ENCODE measurements around the gene TAF4B. TPM values are rescaled to one million over a fixed set of nuclear protein-coding genes. Genes with fewer than 3 reads are reported as not detected.

The TAF4B gene
- total RNA-seq, 1 experiment from 2014 or later: 8.3 TPM

- H3K4me1 ChIP-seq (ENCODE audit: insufficient read depth, low read length): no peaks in the 10 kb centered on the region
- BruUV-seq (replicated peaks): no TSS peak
- no peak overlapping the region for H3K4me3 ChIP-seq (ENCODE audit: low read length)
- H3K9ac ChIP-seq (ENCODE audit: low read length): no peak overlapping the region
- ATAC-seq (no peak), DNase-seq (no peak)
- no peaks in the 10 kb centered on the region for H3K9me3 ChIP-seq (ENCODE audit: low read length)
- no peak for TF ChIP-seq CTCF (conservative IDR thresholded peaks at IDR 0.05; ENCODE audit: low read depth, low read length)
- no peak for TF ChIP-seq EZH2 (IDR thresholded peaks at IDR 0.05; ENCODE audit: low read length, unreplicated experiment)
- no peak for TF ChIP-seq EZH2phosphoT487 (IDR thresholded peaks at IDR 0.05; ENCODE audit: borderline replicate concordance, low read length)
- intact Hi-C loops (cut with micrococcal nuclease): no loop called here
- no peak overlapping the region for H3K27ac ChIP-seq (ENCODE audit: low read length)
- H2AFZ ChIP-seq (ENCODE audit: low read length): no peak overlapping the region
- H3K27me3 ChIP-seq (ENCODE audit: low read length): no peaks in the 10 kb centered on the region
- CTCF ChIA-PET: no interaction called here
- no peak overlapping the region for H3K4me2 ChIP-seq (ENCODE audit: low read length)
- no peaks in the 10 kb centered on the region for H3K9me2 ChIP-seq (replicated peaks; ENCODE audit: low read length)
- H4K20me1 ChIP-seq (ENCODE audit: low read length): no peaks in the 10 kb centered on the region
- no peaks in the 10 kb centered on the region for H3F3A ChIP-seq (ENCODE audit: low read length, unreplicated experiment)
- H3K36me3 ChIP-seq (ENCODE audit: low read depth, low read length): no peaks in the 10 kb centered on the region
- H3K79me2 ChIP-seq (ENCODE audit: low read length): no peaks in the 10 kb centered on the region
- POLR2A ChIA-PET (ENCODE audit: unreplicated experiment): no interaction called here
Measured at GRCh38 chr18:26362021-26362420, 135.8 kb downstream of the TAF4B start.

GRCh38 chr18:26367425-26367824 lies 141.2 kb downstream of the TAF4B start:
- no peaks in the 10 kb centered on the region for H3F3A ChIP-seq (ENCODE audit: low read length, unreplicated experiment)
- no peak for DNase-seq
- H4K20me1 ChIP-seq (ENCODE audit: low read length): no peaks in the 10 kb centered on the region
- no peaks in the 10 kb centered on the region for H3K4me1 ChIP-seq (ENCODE audit: insufficient read depth, low read length)
- H3K27ac ChIP-seq (ENCODE audit: low read length): no peak overlapping the region
- CTCF ChIA-PET: no interaction called here
- H3K36me3 ChIP-seq (ENCODE audit: low read depth, low read length): no peaks in the 10 kb centered on the region
- intact Hi-C loops (cut with micrococcal nuclease): no loop called here
- ATAC-seq: no peak
- H3K4me2 ChIP-seq (ENCODE audit: low read length): no peak overlapping the region
- TF ChIP-seq CTCF (conservative IDR thresholded peaks at IDR 0.05; ENCODE audit: low read depth, low read length) (no peak), EZH2phosphoT487 (IDR thresholded peaks at IDR 0.05; ENCODE audit: borderline replicate concordance, low read length) (no peak), EZH2 (IDR thresholded peaks at IDR 0.05; ENCODE audit: low read length, unreplicated experiment) (no peak)
- H3K79me2 ChIP-seq (ENCODE audit: low read length): no peaks in the 10 kb centered on the region
- no TSS peak for BruUV-seq (replicated peaks)
- no peak overlapping the region for H3K4me3 ChIP-seq (ENCODE audit: low read length)
- no peaks in the 10 kb centered on the region for H3K9me3 ChIP-seq (ENCODE audit: low read length)
- H3K27me3 ChIP-seq (ENCODE audit: low read length): no peaks in the 10 kb centered on the region
- POLR2A ChIA-PET (ENCODE audit: unreplicated experiment): no interaction called here
- no peaks in the 10 kb centered on the region for H3K9me2 ChIP-seq (replicated peaks; ENCODE audit: low read length)
- no peak overlapping the region for H3K9ac ChIP-seq (ENCODE audit: low read length)
- no peak overlapping the region for H2AFZ ChIP-seq (ENCODE audit: low read length)

- intact Hi-C loops (cut with micrococcal nuclease): no loop called here
- H3K79me2 ChIP-seq (ENCODE audit: low read length): no peaks in the 10 kb centered on the region
- H3K9ac ChIP-seq (ENCODE audit: low read length): no peak overlapping the region
- H3K27me3 ChIP-seq (ENCODE audit: low read length): no peaks in the 10 kb centered on the region
- POLR2A ChIA-PET (ENCODE audit: unreplicated experiment): no interaction called here
- H3F3A ChIP-seq (ENCODE audit: low read length, unreplicated experiment): no peaks in the 10 kb centered on the region
- H3K9me2 ChIP-seq (replicated peaks; ENCODE audit: low read length): no peaks in the 10 kb centered on the region
- H3K4me1 ChIP-seq (ENCODE audit: insufficient read depth, low read length): no peaks in the 10 kb centered on the region
- H2AFZ ChIP-seq (ENCODE audit: low read length): no peak overlapping the region
- CTCF ChIA-PET: no interaction called here
- TF ChIP-seq EZH2phosphoT487 (IDR thresholded peaks at IDR 0.05; ENCODE audit: borderline replicate concordance, low read length) (no peak), CTCF (conservative IDR thresholded peaks at IDR 0.05; ENCODE audit: low read depth, low read length) (no peak)
- no peak overlapping the region for H3K27ac ChIP-seq (ENCODE audit: low read length)
- DNase-seq: no peak
- no peaks in the 10 kb centered on the region for H4K20me1 ChIP-seq (ENCODE audit: low read length)
- H3K4me3 ChIP-seq (ENCODE audit: low read length): no peak overlapping the region
- H3K36me3 ChIP-seq (ENCODE audit: low read depth, low read length): no peaks in the 10 kb centered on the region
- no peak for ATAC-seq
- no peak overlapping the region for H3K4me2 ChIP-seq (ENCODE audit: low read length)
- BruUV-seq (replicated peaks): no TSS peak
- no peaks in the 10 kb centered on the region for H3K9me3 ChIP-seq (ENCODE audit: low read length)
Measured at GRCh38 chr18:26370037-26370436, 143.8 kb downstream of the TAF4B start.

All from PC-3 (cell line).